HG02870 (cell line): Measurements from ENCODE around the gene NUDCD3.
"Not testable (repeated sequence)": the region's sequence is repeated elsewhere in the genome, so short reads cannot be mapped to it uniquely, and the experiment has no call there.

Experiments
- ATAC-seq: cut with Tn5 transposase; IDR thresholded peaks from one replicate; pipeline ENCODE4 v1.9.1; 2021; ENCODE audit warnings: mild to moderate bottlenecking, moderate library complexity; ENCODE audit not compliant: unreplicated experiment

NUDCD3 gene

GRCh38 chr7:44449584-44449928 lies 40.9 kb downstream of the NUDCD3 start:
- ATAC-seq, result no peak

- ATAC-seq, result no peak
These were observed 41.4 kb downstream of the NUDCD3 start for GRCh38 chr7:44448922-44449583.

- ATAC-seq, result no peak
These were observed 42.5 kb downstream of the NUDCD3 start for GRCh38 chr7:44447874-44448425.

DNA sequence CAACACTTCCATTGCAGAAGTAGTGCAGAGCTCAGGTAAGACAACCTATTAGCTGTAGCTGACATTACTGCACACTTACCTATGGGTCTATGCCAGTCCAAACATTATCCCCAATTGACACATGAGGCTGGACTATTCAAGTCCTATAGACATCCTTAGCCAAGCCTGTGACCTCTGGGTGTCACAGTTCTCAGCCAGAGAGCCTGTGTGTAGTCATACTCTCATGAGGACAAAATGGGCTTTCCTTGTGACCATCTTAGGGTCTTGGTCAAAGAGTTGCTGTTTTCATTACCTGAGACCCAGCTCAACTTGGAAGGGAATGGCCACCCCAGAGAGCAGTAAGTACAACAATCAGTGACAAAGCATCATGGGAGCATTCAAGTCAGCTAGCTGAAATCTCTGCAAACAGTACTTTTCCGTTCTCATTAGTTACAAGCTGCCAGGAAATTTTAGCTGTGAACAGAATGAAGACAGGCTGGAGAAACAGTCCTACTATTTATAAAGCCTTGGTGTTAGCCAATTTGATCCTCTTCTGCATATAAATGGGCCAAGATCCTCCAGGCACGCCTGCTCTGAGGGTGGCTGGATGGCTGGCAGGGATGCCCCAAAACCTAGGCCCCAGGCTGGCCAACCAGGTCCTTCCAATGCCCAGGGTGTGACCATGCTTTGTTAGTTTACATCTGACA lies 44.3 kb downstream of the NUDCD3 start:
- no peak for ATAC-seq

GRCh38 chr7:44441079-44441478 lies 49.4 kb downstream of the NUDCD3 start:
- ATAC-seq, result no peak

GRCh38 chr7:44440577-44441078 lies 49.8 kb downstream of the NUDCD3 start:
- ATAC-seq, result no peak

GRCh38 chr7:44439926-44440325 lies 50.5 kb downstream of the NUDCD3 start:
- ATAC-seq, result no peak

DNA sequence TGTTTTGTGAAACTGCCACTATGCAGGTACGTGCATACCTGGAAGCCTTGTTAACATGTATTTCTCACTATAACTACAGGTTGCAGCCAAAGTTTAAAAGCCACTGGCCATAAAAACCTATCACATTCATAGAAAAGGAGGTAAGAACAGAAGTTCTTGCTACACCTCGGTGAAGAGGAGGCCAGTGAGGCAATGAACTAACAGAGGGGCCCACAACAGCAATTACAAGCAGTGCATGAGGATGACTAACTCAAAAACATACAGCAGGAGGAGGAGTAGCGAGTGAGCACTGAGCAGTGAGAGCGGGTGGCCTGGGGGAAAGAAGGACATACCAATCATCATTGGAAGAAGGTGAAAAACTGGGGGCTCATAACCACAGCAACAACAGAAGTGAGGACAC lies 51.6 kb downstream of the NUDCD3 start:
- no peak for ATAC-seq

GRCh38 chr7:44434201-44434600 lies 56.3 kb downstream of the NUDCD3 start:
- ATAC-seq, result no peak

- ATAC-seq, result no peak
These were observed 57.0 kb downstream of the NUDCD3 start for GRCh38 chr7:44433255-44434022.

DNA sequence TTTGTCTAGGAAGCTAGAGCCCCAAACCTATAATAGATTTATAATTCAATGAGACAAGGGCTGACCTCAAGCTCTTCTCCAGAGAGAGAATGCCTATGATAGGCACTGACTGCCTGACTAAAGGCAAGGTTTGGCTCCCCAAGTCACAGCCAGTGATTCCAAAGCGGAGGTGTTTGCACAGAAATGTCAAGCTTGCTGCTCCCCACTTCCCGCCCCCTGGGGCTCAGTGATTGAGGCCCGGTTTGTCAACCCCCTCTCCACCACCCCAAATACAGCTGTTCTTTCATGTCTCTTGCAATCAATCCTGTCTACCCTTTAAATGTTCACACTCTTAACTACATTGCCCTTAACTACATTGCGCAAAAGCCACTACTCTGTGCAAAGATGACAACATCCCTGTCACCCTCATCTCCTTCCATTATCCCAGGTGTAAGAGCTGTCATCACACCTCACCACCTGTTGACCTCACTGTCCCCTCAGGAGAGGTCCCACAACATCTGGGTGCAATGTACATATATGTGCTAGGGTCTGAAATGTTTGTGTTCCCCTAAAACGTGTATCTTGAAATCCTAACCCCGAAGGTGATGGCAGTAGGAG lies 58.0 kb downstream of the NUDCD3 start:
- no peak for ATAC-seq

- no peak for ATAC-seq
These were observed 59.3 kb downstream of the NUDCD3 start for GRCh38 chr7:44431091-44431608.

DNA sequence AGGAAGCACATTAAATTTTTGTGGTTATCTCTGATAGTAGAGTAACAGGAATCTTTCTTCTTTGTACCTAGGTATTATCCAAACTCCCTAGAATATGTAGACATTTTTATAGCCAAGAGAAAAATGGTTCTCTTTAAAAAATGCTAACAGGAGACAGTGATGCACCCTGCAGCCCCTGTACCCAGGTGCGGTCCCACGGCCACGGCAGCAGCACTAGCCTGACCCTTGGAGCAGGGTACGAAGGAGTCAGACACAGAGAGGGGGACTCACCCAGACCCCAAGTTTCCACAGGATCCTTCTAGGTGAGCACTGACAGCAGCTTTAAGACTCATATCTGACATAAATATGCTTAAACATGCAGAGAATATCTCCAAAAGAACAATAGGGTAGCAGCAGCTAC lies 60.4 kb downstream of the NUDCD3 start:
- no peak for ATAC-seq

GRCh38 chr7:44424762-44425161 lies 65.7 kb downstream of the NUDCD3 start:
- not testable (repeated sequence) for ATAC-seq

- no peak for ATAC-seq
These were observed 73.5 kb downstream of the NUDCD3 start for GRCh38 chr7:44416941-44417340.

- no peak for ATAC-seq
These were observed 74.9 kb downstream of the NUDCD3 start for GRCh38 chr7:44415510-44415909.

DNA sequence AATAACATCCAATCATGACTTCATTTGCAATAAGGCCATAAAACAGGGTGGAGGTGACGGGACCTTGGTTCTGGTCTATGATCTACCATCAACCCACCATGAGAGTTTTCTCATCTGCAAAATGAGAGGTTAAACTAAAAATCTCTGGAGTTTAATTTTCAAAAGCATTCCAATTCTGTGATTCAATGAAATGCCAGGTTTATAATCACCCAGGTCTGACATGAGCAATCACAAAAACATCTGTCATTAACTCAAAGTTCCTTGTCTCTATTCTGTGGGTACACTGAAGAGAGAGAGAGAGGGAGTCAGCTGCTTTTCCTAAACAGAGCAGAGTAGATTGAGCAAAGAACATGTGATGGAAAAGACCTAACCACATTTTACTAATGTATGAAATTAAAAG lies 75.4 kb downstream of the NUDCD3 start:
- no peak for ATAC-seq

DNA sequence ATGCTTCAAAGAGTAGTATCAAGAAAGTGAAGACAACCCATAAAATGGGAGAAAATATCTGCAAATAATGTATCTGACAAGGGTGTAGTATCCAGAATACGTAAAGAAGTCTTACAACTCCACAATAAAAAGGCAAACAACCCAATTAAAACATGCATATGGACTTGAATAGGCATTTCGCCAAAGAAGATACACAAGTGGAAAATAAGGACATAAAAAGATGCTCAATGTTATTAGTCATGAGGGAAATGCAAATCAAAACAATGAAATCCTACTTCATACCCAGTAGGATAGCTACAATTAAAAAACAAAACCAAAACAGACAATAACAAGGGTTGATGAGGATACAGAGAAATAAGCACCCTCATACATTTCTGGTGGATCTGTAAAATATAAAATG lies 79.2 kb downstream of the NUDCD3 start:
- ATAC-seq, result no peak

- no peak for ATAC-seq
These were observed 81.9 kb downstream of the NUDCD3 start for GRCh38 chr7:44408596-44408995.

GRCh38 chr7:44403775-44404174 lies 86.7 kb downstream of the NUDCD3 start:
- no peak for ATAC-seq

DNA sequence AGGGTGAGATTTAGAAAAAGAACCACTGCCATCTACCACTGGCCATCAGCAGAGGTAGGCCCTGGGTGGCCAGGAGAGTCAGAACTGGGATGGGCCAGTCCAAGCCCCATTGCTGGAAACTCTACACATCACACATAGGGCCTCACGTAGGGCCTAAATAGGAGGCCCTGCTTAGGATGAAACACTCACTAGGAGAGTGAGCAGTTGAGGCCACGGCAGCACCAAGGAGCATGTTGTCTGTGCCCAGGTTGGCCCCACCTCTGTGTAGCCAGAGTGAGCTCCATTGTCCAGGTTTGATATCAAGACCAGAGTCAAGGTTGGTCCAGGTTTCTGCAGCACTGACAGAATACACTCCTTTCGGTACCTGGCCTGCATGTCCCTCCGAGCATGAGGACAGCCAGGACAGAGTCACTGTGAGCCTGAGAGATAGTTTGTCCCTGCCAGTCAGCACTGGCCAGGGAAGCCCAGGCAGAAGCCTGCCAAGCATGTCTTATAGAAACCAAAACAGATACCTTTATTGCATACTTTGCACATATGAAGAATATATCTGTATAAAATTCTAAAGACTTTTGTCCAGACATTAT lies 87.2 kb downstream of the NUDCD3 start:
- ATAC-seq, result no peak
